Activated CD8-positive, alpha-beta memory T cell treated with anti-CD3 and anti-CD28 coated beads, Interleukin-2, amount 50 U/mL, for 24 hours (primary cell): Measurements from ENCODE around the gene SRP9.
"Not testable (repeated sequence)": the region's sequence is repeated elsewhere in the genome, so short reads cannot be mapped to it uniquely, and the experiment has no call there.

Source experiments
- DNase-seq: peaks from one replicate; pipeline ENCODE4 v3.0.0-alpha.2; 2020; ENCODE audit errors: extremely low read depth

The SRP9 gene

DNA sequence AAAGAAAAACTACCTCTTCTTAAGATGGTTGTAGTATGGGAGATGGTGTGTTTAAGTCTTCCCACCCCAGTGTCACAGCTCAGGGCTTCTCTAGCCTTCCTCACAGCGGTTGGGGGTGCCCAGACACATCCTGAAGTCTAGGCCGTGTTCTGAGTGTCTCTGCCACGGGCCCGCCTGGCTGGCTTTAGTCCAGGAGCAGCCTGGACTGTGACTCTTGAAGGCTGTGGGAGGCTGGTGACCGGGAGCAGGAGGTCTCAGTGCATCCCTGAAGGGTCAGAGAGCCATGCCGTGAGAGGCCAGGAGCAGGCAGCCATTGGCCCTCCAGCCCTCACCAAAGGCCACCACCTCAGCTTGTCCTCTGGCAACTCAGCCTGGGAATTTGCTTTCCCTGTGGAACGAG is 36.8 kb downstream of the SRP9 start:
- DNase-seq: no peak

DNA sequence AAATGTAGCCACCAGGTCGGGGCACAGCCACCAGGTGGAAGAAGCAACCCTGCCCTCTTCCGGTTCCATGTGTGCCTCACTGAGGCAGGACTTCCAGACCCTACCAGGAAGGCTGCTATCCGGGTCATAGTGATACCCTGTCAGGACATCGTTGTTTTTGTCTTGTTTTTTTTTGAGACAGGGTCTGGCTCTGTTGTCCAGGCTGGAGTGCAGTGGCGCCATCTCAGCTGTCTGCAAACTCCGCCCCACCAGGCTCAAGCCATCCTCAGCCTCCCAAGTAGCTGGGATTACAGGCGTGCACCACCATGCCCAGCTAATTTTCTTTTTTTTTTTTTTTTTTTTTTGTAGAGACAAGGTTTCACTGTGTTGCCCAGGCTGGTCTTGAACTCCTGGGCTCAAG is 37.5 kb downstream of the SRP9 start:
- not testable (repeated sequence) for DNase-seq

DNA sequence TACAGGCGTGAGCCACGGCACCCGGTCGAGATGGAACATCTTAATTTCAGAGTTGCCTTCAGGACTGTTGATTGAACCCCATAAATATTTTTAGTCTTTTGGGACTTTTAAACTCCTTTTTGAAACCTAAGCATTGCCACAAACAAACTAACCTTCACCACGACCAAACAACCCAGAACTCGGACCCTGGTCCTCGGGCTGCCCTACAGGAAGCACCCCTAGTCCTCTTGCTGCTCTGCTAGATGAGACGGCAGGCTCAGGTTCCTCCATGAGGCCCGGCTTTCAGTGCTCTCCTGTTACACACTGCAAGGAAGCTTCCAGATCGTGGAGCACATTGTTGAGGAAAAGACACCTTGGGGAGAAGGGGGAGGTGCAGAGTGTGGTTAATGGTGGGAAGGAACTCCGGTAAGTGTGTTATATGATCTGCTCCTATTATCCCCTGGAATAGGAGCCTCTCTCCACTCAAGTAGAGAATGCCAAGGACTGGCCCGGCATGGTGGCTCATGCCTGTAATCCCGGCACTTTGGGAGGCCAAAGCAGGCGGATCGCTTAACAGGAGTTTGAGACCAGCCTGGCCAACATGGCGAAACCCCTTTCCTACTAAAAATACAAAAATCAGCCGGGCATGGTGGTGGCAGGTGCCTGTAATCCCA is 38.0 kb downstream of the SRP9 start:
- DNase-seq: no peak

- DNase-seq: no peak
Observed at GRCh38 chr1:225816643-225817538, 39.3 kb downstream of the SRP9 start.

DNA sequence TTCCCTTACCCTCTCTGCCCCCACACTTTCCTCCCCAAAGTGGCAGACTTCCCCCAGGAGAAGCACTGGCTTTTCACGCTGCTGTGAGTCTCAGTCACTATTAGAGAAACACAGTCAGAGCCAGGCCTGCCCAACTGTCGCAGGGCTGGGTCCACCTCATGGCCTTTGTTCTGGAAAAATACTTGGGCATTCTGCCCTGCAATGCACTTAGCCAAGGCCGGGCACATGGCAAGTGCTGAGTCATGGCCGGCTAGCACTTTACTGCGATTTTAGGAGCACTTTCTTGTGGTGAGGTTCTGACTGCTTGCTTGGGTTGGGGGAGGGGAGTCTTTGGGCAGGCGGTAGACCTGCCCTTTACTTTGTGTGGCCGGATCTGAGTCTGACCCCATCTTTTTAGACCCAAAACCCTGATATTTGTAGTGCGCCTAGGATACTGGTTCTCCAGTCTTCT is 40.0 kb downstream of the SRP9 start:
- DNase-seq: no peak

- no peak for DNase-seq
Observed at GRCh38 chr1:225818229-225818628, 40.6 kb downstream of the SRP9 start.

DNA sequence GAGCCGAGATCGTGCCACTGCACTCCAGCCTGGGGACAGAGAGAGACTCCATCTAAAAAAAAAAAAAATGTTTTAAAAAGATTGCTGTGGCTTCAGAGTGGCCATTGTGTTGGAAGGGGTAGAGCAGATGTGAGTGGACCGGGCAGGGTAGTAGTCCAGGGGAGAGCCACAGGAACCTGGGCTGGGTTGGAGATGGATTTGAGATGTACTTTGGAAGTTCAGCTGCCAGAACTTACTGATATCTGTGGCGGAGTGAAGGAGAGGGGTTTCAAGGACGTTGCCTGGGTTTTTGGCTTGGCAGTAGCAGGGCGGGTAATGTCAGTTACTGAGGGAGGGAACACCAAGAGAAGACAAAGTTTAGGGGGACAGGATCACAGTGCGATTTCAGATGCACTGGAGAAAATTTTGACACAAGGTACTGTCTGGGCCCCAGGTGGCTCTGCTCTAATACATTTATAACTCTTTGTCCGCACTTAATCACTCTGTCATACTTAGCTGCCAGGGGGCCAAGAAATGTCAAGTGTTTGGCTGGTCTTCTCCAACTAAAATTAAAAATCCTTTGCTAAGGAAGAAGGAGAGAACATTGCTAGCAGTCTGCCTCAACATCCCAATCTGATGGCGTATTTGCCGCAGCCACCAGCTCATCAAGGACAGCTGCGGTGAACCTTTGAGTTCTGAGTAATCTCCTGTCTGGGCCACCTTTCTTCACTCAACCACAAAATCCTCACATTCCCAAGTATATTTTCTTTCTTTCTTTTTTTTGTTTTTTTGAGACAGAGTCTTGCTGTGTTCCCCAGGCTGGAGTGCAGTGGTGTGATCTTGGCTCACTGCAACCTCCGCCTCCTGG is 41.9 kb downstream of the SRP9 start:
- DNase-seq: no peak

- no peak for DNase-seq
Observed at GRCh38 chr1:225820522-225821120, 43.0 kb downstream of the SRP9 start.

DNA sequence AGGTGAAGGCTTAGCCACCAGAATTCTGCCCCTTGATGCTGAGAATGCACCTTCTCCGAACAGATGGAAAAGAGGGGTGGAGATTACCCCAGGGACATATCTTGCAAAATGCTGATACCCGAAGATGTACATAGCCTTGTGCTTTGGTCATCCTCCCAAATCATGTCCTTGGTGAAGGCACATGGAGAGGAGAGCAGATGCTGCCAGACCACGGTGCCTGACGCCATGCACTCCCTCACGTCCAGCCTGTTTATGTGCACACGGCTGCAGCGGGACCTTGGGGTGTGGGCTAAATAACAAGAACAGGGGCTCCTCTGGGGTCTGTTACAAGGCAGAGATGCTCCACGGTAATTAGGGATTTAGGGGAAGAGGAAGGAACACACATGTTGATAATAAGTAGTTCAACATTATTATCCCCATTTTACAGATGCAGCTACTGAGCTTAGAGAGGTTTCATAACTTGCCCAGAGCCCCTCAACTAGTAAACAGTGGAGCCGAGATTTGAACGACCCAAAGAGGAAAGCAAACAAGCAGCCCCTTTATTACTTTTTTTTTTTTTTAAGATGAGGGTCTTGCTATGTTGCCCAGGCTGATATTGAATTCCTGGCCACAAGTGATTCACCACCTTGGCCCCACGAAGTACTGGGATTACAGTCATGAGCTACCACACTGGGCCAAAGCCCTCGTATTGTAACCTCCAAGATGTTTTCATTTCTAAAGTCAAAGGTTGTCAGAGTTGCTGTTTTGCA is 45.2 kb downstream of the SRP9 start:
- no peak for DNase-seq

GRCh38 chr1:225823811-225824261 is 46.2 kb downstream of the SRP9 start:
- no peak for DNase-seq

DNA sequence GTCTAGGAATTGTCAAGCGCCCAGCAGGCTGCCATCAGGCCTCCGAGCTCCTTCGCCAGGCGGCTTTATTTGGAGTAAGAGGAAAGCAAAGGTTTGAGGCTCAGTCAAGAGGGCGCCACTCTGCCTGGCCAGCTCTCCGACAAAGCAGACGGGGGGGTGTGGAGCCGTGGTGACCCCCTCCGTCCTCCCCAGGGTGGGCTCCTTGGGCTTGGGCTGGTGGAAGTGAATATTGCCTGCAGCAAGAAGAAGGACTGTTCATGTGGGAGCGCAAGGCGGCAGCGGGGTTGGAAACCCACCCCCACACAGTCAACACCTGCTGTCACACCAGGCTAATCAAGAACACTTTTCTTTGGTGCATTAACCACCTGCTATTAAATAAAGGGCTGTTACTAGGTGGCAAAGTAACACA is 46.9 kb downstream of the SRP9 start:
- no peak for DNase-seq

GRCh38 chr1:225825078-225825477 is 47.5 kb downstream of the SRP9 start:
- DNase-seq: no peak

- no peak for DNase-seq
Observed at GRCh38 chr1:225825607-225826007, 48.0 kb downstream of the SRP9 start.

DNA sequence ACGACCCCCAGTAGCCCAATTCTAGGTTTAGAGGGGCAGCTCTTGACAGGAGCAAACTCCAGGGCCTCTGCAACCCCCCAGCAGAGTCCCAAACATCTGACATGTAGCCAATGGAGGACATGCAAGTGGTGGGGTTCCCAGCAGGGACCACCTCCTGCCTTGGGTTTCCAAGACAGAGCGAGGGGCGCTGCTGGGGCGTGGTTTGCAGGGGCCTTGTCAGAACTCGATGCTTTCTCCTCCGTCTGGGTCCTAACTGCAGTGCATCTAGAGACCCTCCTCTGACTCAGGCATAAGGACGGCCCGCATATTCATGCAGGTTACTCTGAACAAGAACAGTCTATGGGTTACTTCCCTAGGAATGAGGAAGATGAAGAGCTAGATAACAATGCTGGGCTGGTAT is 49.5 kb downstream of the SRP9 start:
- DNase-seq: no peak

GRCh38 chr1:225828706-225829345 is 51.2 kb downstream of the SRP9 start:
- DNase-seq: no peak

DNA sequence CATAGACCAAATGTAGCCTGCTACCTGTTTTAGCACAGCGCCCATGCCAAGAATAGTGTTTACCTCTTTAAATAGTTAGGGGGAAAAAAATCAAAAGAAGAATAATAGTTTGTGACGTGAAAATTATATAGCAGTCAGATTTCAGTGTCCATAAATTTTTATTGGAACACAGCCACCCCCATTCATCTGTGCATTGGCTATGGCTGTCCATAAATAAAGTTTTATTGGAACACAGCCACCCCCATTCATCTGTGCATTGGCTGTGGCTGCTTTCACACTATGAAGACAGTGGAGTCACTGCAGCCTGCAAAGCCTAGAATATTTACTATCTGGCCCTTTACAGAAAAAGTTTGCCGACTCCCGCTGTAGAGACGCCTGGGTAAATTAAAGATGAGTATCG is 53.2 kb downstream of the SRP9 start:
- no peak for DNase-seq

- no peak for DNase-seq
Observed at GRCh38 chr1:225834417-225835329, 57.0 kb downstream of the SRP9 start.

- DNase-seq: no peak
Observed at GRCh38 chr1:225835856-225836255, 58.2 kb downstream of the SRP9 start.

- not testable (repeated sequence) for DNase-seq
Observed at GRCh38 chr1:225836296-225836695, 58.7 kb downstream of the SRP9 start.
